Measurements from ENCODE around the gene ASIC5. TPM values are rescaled to one million over a fixed set of nuclear protein-coding genes. Genes with fewer than 3 reads are reported as not detected.

The ASIC5 gene
- polyA plus RNA-seq, 3 donors = not detected

DNA sequence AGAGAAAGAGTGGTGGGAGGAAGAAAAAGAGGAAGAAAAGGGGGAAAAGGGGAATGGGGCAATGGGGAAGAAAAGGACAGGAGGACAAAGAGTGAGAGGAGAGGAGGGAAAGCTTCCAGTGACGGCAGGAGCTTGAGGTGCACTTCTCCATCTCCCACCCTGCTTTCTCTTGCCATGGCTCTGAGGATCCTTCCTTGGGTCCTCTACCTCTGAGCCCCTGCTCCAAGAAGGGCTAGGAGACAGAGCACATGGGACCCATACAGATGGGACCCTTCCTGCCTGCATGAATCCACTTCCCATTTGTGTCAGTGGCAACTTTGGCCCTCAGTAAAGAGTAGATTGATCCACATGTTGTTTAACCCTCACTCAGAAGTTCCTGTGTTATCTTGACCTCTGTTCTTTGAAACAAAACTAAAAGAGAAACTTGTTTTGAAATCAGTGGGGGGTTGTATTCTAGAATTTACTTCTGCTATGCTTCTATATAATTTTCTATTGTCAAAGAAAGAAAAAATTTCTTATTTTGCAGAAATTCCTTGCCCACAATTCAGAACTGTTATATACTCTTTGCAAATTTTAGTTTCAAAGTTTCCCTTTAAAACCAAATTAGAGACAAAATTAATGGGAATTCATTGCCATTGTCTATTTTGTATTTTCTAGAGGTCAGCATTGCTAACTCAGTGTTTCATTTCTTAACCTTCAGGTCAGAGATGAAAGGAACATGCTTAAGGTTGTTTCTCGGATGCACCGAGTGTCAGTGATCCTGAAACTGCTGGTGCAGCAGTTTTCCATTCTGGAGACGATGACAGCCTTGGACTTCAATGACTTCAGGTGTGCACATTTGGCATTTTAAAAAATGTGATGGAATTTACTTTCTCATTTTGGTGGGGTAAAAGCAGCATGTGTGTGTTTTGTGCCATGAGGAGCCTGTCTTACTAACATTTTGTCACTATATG is 42.4 kb upstream of the ASIC5 start:
- peaks cover 0 to 5% (median 0%) of the 10 kb centered on the region in 7 donors for H3K9me3 Mint-ChIP-seq
- no peaks in the 10 kb centered on the region for H3K27me3 Mint-ChIP-seq (ENCODE audit: low read depth in 3 of 3)
- intact Hi-C loops (cut with micrococcal nuclease) = no loop called here
- TF ChIP-seq, protein P1, sequence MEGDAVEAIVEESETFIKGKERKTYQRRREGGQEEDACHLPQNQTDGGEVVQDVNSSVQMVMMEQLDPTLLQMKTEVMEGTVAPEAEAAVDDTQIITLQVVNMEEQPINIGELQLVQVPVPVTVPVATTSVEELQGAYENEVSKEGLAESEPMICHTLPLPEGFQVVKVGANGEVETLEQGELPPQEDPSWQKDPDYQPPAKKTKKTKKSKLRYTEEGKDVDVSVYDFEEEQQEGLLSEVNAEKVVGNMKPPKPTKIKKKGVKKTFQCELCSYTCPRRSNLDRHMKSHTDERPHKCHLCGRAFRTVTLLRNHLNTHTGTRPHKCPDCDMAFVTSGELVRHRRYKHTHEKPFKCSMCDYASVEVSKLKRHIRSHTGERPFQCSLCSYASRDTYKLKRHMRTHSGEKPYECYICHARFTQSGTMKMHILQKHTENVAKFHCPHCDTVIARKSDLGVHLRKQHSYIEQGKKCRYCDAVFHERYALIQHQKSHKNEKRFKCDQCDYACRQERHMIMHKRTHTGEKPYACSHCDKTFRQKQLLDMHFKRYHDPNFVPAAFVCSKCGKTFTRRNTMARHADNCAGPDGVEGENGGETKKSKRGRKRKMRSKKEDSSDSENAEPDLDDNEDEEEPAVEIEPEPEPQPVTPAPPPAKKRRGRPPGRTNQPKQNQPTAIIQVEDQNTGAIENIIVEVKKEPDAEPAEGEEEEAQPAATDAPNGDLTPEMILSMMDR (IDR thresholded peaks at IDR 0.05) = no peak
- Histone ChIP-seq H3K9ac (ENCODE audit: insufficient read depth, low read length, poor library complexity, severe bottlenecking) (no peak overlapping the region), H4K20me1 (ENCODE audit: insufficient read depth, low read length) (no peaks in the 10 kb centered on the region), H3K4me2 (replicated peaks; ENCODE audit: extremely low read depth, low read length, poor library complexity, severe bottlenecking) (no peak overlapping the region), H3K9me3 (replicated peaks in 1 of 2; ENCODE audit: control insufficient read depth in 1 of 2, insufficient read depth in 1 of 2, low read length in 2 of 2) (no peaks in the 10 kb centered on the region), H3K36me3 (replicated peaks in 1 of 2; ENCODE audit: control insufficient read depth in 1 of 2, insufficient read depth in 2 of 2, low read length in 2 of 2) (no peaks in the 10 kb centered on the region), H3K4me3 (replicated peaks in 1 of 3; ENCODE audit: low read depth in 2 of 3, low read length in 3 of 3) (no peak overlapping the region), H3K79me2 (ENCODE audit: insufficient read depth, low read length) (no peaks in the 10 kb centered on the region), H3K27ac (ENCODE audit: low read depth in 1 of 2, low read length in 2 of 2) (no peak overlapping the region), H2AFZ (ENCODE audit: insufficient read depth, low read depth, low read length, poor library complexity, severe bottlenecking) (no peak overlapping the region), H3K27me3 (ENCODE audit: control insufficient read depth in 2 of 2, insufficient read depth in 2 of 2, low read length in 2 of 2) (no peaks in the 10 kb centered on the region), H3K4me1 (ENCODE audit: control insufficient read depth in 1 of 2, insufficient read depth in 2 of 2, low read length in 2 of 2) (no peaks in the 10 kb centered on the region)
- no peaks in the 10 kb centered on the region for H3K36me3 Mint-ChIP-seq
- H3K4me3 Mint-ChIP-seq = no peak overlapping the region
- 90% methylated on average over 2 of the region's 4 CpGs for WGBS (ENCODE audit: insufficient coverage)
- no peak overlapping the region for H3K27ac Mint-ChIP-seq
- DNase-seq = no peak
- H3K4me1 Mint-ChIP-seq = peaks cover 3% of the 10 kb centered on the region

DNA sequence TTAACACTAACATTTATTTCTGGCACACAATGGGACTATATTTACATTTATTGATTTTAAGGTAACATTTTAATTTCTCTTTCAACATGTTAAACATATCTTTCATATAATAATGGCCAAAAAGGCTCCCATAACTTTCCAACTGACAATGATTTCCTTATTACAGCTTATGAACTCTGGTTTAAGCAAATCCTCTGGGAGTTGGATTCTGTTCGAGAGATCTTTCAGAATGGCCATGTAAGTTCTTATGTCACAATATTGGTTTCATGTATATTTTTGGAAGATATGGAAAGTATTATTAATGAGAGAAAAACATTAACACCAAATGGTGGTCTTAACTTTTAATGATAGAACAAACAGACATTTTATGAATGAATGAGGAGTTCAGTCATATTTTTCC is 41.5 kb upstream of the ASIC5 start:
- Histone ChIP-seq H3K27ac (ENCODE audit: low read depth in 1 of 2, low read length in 2 of 2) (no peak overlapping the region), H2AFZ (ENCODE audit: insufficient read depth, low read depth, low read length, poor library complexity, severe bottlenecking) (no peak overlapping the region), H3K4me3 (replicated peaks in 1 of 3; ENCODE audit: low read depth in 2 of 3, low read length in 3 of 3) (no peak overlapping the region), H3K36me3 (replicated peaks in 1 of 2; ENCODE audit: control insufficient read depth in 1 of 2, insufficient read depth in 2 of 2, low read length in 2 of 2) (no peaks in the 10 kb centered on the region), H3K4me1 (ENCODE audit: control insufficient read depth in 1 of 2, insufficient read depth in 2 of 2, low read length in 2 of 2) (no peaks in the 10 kb centered on the region), H4K20me1 (ENCODE audit: insufficient read depth, low read length) (no peaks in the 10 kb centered on the region), H3K9me3 (replicated peaks in 1 of 2; ENCODE audit: control insufficient read depth in 1 of 2, insufficient read depth in 1 of 2, low read length in 2 of 2) (no peaks in the 10 kb centered on the region), H3K27me3 (ENCODE audit: control insufficient read depth in 2 of 2, insufficient read depth in 2 of 2, low read length in 2 of 2) (no peaks in the 10 kb centered on the region), H3K79me2 (ENCODE audit: insufficient read depth, low read length) (no peaks in the 10 kb centered on the region), H3K9ac (ENCODE audit: insufficient read depth, low read length, poor library complexity, severe bottlenecking) (no peak overlapping the region), H3K4me2 (replicated peaks; ENCODE audit: extremely low read depth, low read length, poor library complexity, severe bottlenecking) (no peak overlapping the region)
- intact Hi-C loops (cut with micrococcal nuclease) = no loop called here
- no peak for DNase-seq
- no peak overlapping the region for H3K4me3 Mint-ChIP-seq
- H3K9me3 Mint-ChIP-seq = peaks cover 0 to 2% (median 0%) of the 10 kb centered on the region in 7 donors
- H3K4me1 Mint-ChIP-seq = peaks cover 3% of the 10 kb centered on the region
- no CpG with 5 or more reads among the region's 1 CpG for WGBS (ENCODE audit: insufficient coverage)
- H3K36me3 Mint-ChIP-seq = no peaks in the 10 kb centered on the region
- no peaks in the 10 kb centered on the region for H3K27me3 Mint-ChIP-seq (ENCODE audit: low read depth in 3 of 3)
- TF ChIP-seq, protein P1 (IDR thresholded peaks at IDR 0.05) = no peak
- no peak overlapping the region for H3K27ac Mint-ChIP-seq
